IMR-90 (cell line): ENCODE results near the gene WDR90. TPM values are rescaled to one million over a fixed set of nuclear protein-coding genes. Genes with fewer than 3 reads are reported as not detected.

ENCODE experiments used
- ATAC-seq: fragments of 200-7000 bp; cut with Tn5 transposase; 2 replicates; pipeline ENCODE4 v1.9.1; 2020; ENCODE audit warnings: low read depth, mild to moderate bottlenecking, moderate library complexity
- BruUV-seq: library from RNA; stranded (reverse); fragments of 400-500 nt; replicated peaks from 2 replicates; lab custom pipeline; 2021; lab: Mats Ljungman, UMichigan
- CTCF ChIA-PET: fragments of 300-600 bp; formaldehyde crosslinking; extraction: SDS; loops from one replicate; lab custom pipeline; 2021; ENCODE audit warnings: antibody characterized with exemption; lab: Yijun Ruan, JAX
- POLR2A ChIA-PET: fragments of 300-600 bp; sonication (Branson Sonifier 250); formaldehyde crosslinking; loops from one replicate; lab custom pipeline; 2022; ENCODE audit warnings: antibody characterized with exemption; ENCODE audit not compliant: unreplicated experiment; lab: Charles Lee
- DNase-seq: peaks from one replicate; pipeline ENCODE4 v3.0.0; 2013
- H2AFZ ChIP-seq: replicated peaks from 2 replicates; pipeline ENCODE3; 2013; ENCODE audit warnings: low read length, mild to moderate bottlenecking; ENCODE audit not compliant: poor library complexity
- H2AK5ac ChIP-seq: 2 replicates; pipeline ENCODE4 v1.6.1; 2013; ENCODE audit warnings: low read depth, low read length, inconsistent platforms
- H2AK9ac ChIP-seq: replicated peaks from 2 replicates; pipeline ENCODE3; 2013; ENCODE audit warnings: mild to moderate bottlenecking, low read depth, low read length, moderate library complexity; ENCODE audit not compliant: poor library complexity
- H2BK120ac ChIP-seq: 2 replicates; pipeline ENCODE4 v1.6.1; 2013; ENCODE audit warnings: low read depth, low read length, inconsistent platforms
- H2BK15ac ChIP-seq: 3 replicates; pipeline ENCODE4 v1.6.1; 2013; ENCODE audit warnings: low read depth, low read length, inconsistent platforms
- H2BK20ac ChIP-seq: 2 replicates; pipeline ENCODE4 v1.6.1; 2013; ENCODE audit warnings: low read depth, mild to moderate bottlenecking, inconsistent platforms, low read length, moderate library complexity
- H2BK5ac ChIP-seq: 2 replicates; pipeline ENCODE4 v1.6.1; 2013; ENCODE audit warnings: mild to moderate bottlenecking, low read depth, low read length, inconsistent platforms; ENCODE audit not compliant: poor library complexity, severe bottlenecking
- H3K14ac ChIP-seq: replicated peaks from 2 replicates; pipeline ENCODE4 v1.6.1; 2013; ENCODE audit warnings: low read depth, low read length, inconsistent platforms
- H3K18ac ChIP-seq: 2 replicates; pipeline ENCODE4 v1.6.1; 2013; ENCODE audit warnings: low read depth, low read length, control low read depth
- H3K23ac ChIP-seq: 2 replicates; pipeline ENCODE4 v1.6.1; 2013; ENCODE audit warnings: low read depth, low read length, inconsistent platforms
- H3K27ac ChIP-seq: 2 replicates; pipeline ENCODE4 v1.5.1; 2013; ENCODE audit warnings: mild to moderate bottlenecking, control low read depth, low read length; ENCODE audit not compliant: insufficient read depth
- H3K27me3 ChIP-seq: 2 replicates; pipeline ENCODE4 v1.6.1; 2013; ENCODE audit warnings: low read length; ENCODE audit not compliant: control insufficient read depth, insufficient read depth
- H3K36me3 ChIP-seq: 2 replicates; pipeline ENCODE4 v1.6.1; 2013; ENCODE audit warnings: low read length, mixed read lengths; ENCODE audit not compliant: control insufficient read depth, insufficient read depth
- H3K4ac ChIP-seq: 2 replicates; pipeline ENCODE4 v1.6.1; 2013; ENCODE audit warnings: low read depth, low read length, inconsistent platforms
- H3K4me1 ChIP-seq: 2 replicates; pipeline ENCODE4 v1.6.1; 2013; ENCODE audit warnings: low read length, mixed read lengths; ENCODE audit not compliant: control insufficient read depth, insufficient read depth
- H3K4me2 ChIP-seq: 2 replicates; pipeline ENCODE4 v1.6.1; 2013; ENCODE audit warnings: low read depth, mild to moderate bottlenecking, control low read depth, low read length, moderate library complexity
- H3K4me3 ChIP-seq: 2 replicates; pipeline ENCODE4 v1.5.1; 2013; ENCODE audit warnings: low read depth, mild to moderate bottlenecking, control low read depth, low read length, moderate library complexity; ENCODE audit not compliant: insufficient read depth
- H3K56ac ChIP-seq: 2 replicates; pipeline ENCODE4 v1.6.1; 2013; ENCODE audit warnings: low read length, inconsistent platforms; ENCODE audit not compliant: insufficient read depth; ENCODE audit errors: extremely low read depth
- H3K79me1 ChIP-seq, 2 experiments: 2 replicates each; pipeline ENCODE4 v1.6.1; 2013; ENCODE audit warnings: low read length in 2 of 2, inconsistent platforms in 1 of 2, low read depth in 1 of 2
- H3K9ac ChIP-seq: 2 replicates; pipeline ENCODE4 v1.6.1; 2013; ENCODE audit warnings: low read depth, low read length, control low read depth
- H3K9me1 ChIP-seq: 2 replicates; pipeline ENCODE4 v1.6.1; 2013; ENCODE audit warnings: low read length, inconsistent platforms; ENCODE audit not compliant: insufficient read depth
- H3K9me3 ChIP-seq: 2 replicates; pipeline ENCODE4 v1.6.1; 2013; ENCODE audit warnings: low read length; ENCODE audit not compliant: control insufficient read depth, insufficient read depth
- H4K20me1 ChIP-seq: 2 replicates; pipeline ENCODE4 v1.6.1; 2013; ENCODE audit warnings: low read length, inconsistent platforms; ENCODE audit not compliant: insufficient read depth
- H4K5ac ChIP-seq: 2 replicates; pipeline ENCODE4 v1.6.1; 2013; ENCODE audit warnings: mild to moderate bottlenecking, low read depth, low read length, control low read depth
- H4K8ac ChIP-seq, 2 experiments: 2 replicates each; pipeline ENCODE4 v1.6.1; 2013; ENCODE audit warnings: low read depth in 2 of 2, low read length in 2 of 2, control low read depth in 1 of 2, inconsistent platforms in 1 of 2
- H4K91ac ChIP-seq: 2 replicates; pipeline ENCODE4 v1.6.1; 2013; ENCODE audit warnings: low read depth, low read length, inconsistent platforms; ENCODE audit not compliant: insufficient read depth
- CTCF ChIP-seq: conservative IDR thresholded peaks from 2 replicates; pipeline ENCODE4 v1.5.1; 2012; ENCODE audit warnings: mild to moderate bottlenecking, low read depth, low read length, improper control_type of control experiment
- ELK1 ChIP-seq: fragments of 150-350 bp; IDR thresholded peaks from 2 replicates; pipeline ENCODE4 v1.6.1; 2016; ENCODE audit warnings: low read depth, mild to moderate bottlenecking, low read length, moderate library complexity, borderline replicate concordance
- FOS ChIP-seq: fragments of 150-350 bp; IDR thresholded peaks from 2 replicates; pipeline ENCODE4 v1.6.1; 2016; ENCODE audit warnings: low read depth, low read length
- RCOR1 ChIP-seq: IDR thresholded peaks from 2 replicates; pipeline ENCODE4 v1.6.1; 2012; ENCODE audit warnings: mild to moderate bottlenecking, low read length, improper control_type of control experiment; ENCODE audit not compliant: insufficient replicate concordance
- SMC3 ChIP-seq: fragments of 150-350 bp; IDR thresholded peaks from 2 replicates; pipeline ENCODE4 v1.6.1; 2016; ENCODE audit warnings: low read depth, mild to moderate bottlenecking, antibody characterized with exemption, low read length, moderate library complexity
- WGBS, 2 experiments: methylation state at CpG; one replicate each; pipeline versions ENCODE4 v1.1.5 to v1.1.7; 2013; ENCODE audit warnings: missing lambda C conversion rate in 2 of 2; ENCODE audit not compliant: insufficient read length in 1 of 2; ENCODE audit errors: extremely low coverage in 2 of 2; 5-methylcytosine and 5-hydroxymethylcytosine counted together
- dilution Hi-C: fragments of 300-500 bp; cut with HindIII; formaldehyde crosslinking; loops from one replicate; pipeline ENCODE4 v1.14.3; 2018; ENCODE audit warnings: low sequenced_read_pairs; ENCODE audit not compliant: unreplicated experiment
- in situ Hi-C: fragments of 300-500 bp; cut with MboI; formaldehyde crosslinking; loops from 3 replicates; pipeline ENCODE4 v1.14.3; 2019; ENCODE audit warnings: low sequenced_read_pairs, inconsistent platforms, mixed read lengths
- intact Hi-C: fragments of 100-400 bp; cut with micrococcal nuclease; formaldehyde crosslinking; loops from 2 replicates; pipeline ENCODE4 v1.10.0; 2022
- polyA plus RNA-seq, 3 experiments: library from polyadenylated mRNA; depleted of rRNA; stranded (reverse); fragments of >200 nt; gene quantifications; 2 replicates each; pipeline ENCODE4 v1.2.3, GENCODE V29; 2012; ENCODE audit warnings: low replicate concordance in 1 of 3
- total RNA-seq: library from RNA; depleted of rRNA; stranded (reverse); fragments of >200 nt; gene quantifications from 2 replicates; pipeline ENCODE4 v1.2.3, GENCODE V29; 2012

Gene WDR90
- total and polyA plus RNA-seq, 2 of the 4 experiments (the other 2 are of a cell fraction): 1.4 to 18.7 TPM

GRCh38 chr16:716200-716568, 67.0 kb downstream of the WDR90 start:
- Histone ChIP-seq H3K9me1 (no peaks in the 10 kb centered on the region), H2BK15ac (no peak overlapping the region), H3K18ac (no peak overlapping the region), H4K8ac (peak overlapping the region in 1 of 2 experiments; percentile 68; a peak in 1 of 4 replicates), H3K4me3 (peak overlapping the region; percentile 70; the same call in 1 of the 2 replicates), H3K27ac (no peak overlapping the region), H3K79me1 (peaks cover 13 to 23% of the 10 kb centered on the region in 2 experiments), H3K9ac (peak overlapping the region; percentile 51; the same call in 1 of the 2 replicates), H3K36me3 (no peaks in the 10 kb centered on the region), H3K14ac (no peak overlapping the region), H3K4ac (0 out of 2 replicates have a peak overlapping the region, but pooled peaks have one; percentile 52), H3K27me3 (no peaks in the 10 kb centered on the region), H4K91ac (no peak overlapping the region), H2BK20ac (no peak overlapping the region), H3K4me1 (peaks cover 15% of the 10 kb centered on the region), H4K5ac (no peak overlapping the region), H3K9me3 (no peaks in the 10 kb centered on the region), H2AK5ac (no peak overlapping the region), H2AK9ac (peak overlapping the region; percentile 94), H3K56ac (no peak overlapping the region), H2AFZ (peak overlapping the region; percentile 77), H3K4me2 (peak overlapping the region; percentile 90), H2BK5ac (no peak overlapping the region), H2BK120ac (no peak overlapping the region), H3K23ac (peak overlapping the region; percentile 31; the same call in 1 of the 2 replicates), H4K20me1 (peaks cover 7% of the 10 kb centered on the region)
- DNase-seq (no peak), ATAC-seq (no peak)
- no TSS peak for BruUV-seq
- dilution Hi-C loops (no loop called here), in situ Hi-C loops (loop anchor here (25.0 kb wide), 1 partner anchor 346 kb away; the partner anchor contains the start of gene SSTR5), intact Hi-C loops (no loop called here)
- 31% methylated on average over 4 of the region's 12 CpGs; no CpG with 5 or more reads in 1 of the 2 experiments for WGBS, 2 experiments
- TF ChIP-seq CTCF (no peak), FOS (no peak), RCOR1 (no peak), SMC3 (no peak), ELK1 (no peak)
- ChIA-PET POLR2A (no interaction called here), CTCF (no interaction called here)
